NCI-H446 (cell line): Measurements from ENCODE around the gene ADAM15.

Experiments
- DNase-seq, 2 experiments: peaks; one replicate each; lab custom pipeline; 2025; lab: John Stamatoyannopoulos, UW

The ADAM15 gene

DNA sequence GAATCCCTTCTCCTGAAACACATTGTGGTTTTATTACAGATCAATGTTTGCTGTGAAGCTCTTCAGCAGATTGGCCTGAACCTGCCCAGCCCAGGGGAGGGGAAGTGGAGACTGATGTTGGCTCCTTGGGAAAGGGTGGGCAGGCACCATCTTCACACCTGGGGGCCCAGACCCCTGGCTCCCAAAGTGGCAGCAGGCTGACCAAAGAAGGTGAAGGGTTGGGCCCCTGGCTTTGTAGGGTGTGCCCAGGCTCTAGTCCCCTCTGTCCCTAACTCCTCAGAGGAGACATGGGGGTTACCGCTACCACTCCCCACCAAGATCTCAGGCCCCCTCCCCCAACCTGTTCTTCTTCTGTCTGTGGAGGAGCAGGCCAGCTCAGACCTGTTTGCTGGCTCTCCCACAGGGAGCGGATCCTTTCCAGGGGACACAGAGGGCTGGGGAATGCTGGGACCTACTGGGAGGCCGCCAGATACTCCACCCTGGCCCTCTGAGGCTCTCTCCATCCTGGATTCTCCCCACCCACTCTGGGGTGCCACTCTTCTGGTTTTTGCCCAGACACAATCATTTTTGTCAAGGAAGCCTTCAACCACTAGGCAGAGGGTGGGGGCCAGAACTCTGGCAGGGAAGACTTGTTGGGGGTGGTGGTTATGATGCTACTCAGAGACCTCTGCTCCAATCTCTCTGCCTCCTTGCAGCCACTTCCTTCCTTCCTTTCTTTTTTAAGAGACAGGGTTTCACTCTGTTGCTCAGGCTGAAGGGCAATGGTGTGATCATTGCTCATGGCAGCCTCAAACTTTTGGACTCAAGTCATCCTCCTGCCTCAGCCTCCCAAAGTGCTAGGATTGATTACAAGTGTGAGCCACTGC is 22.5 kb downstream of the ADAM15 start:
- DNase-seq: no peak

DNA sequence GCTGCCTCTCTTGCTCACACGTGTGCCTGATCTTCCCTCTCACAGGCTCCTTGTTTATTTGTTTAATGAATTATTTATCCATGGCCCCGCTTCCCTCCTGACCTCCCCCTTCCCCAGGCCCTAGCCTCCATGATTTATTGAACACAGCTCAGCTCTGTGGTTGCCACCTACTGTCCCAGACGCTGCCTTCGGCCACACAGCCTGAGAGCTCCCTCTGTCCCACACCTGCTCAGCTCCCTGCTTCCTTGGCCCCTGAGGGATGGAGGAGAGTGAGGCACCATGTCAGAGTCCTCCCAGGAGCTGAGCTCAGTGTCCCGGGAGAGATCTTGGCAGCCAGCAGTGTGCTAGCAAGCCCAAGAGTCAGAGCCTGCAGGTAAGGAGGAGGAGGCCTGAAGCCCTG is 24.4 kb downstream of the ADAM15 start:
- no peak for DNase-seq

DNA sequence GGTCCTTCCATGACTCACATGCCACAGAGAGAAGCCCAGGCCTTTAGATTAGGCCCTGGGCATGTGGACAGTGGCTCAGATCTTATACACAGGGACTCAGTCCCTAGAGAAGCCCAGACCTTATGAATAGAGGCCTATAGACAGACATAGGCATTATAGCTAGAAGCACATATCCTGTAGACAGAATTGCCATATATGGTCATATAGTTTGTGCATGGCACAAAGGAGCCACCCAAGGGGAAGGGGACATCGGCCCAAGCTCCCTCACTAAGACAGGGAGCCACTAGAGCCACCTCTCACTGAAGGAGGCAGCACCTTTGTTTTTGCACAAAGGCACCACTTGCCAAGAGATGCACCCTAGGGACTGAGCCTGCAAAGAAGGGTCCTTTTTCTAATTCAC is 25.3 kb downstream of the ADAM15 start:
- DNase-seq: no peak

DNA sequence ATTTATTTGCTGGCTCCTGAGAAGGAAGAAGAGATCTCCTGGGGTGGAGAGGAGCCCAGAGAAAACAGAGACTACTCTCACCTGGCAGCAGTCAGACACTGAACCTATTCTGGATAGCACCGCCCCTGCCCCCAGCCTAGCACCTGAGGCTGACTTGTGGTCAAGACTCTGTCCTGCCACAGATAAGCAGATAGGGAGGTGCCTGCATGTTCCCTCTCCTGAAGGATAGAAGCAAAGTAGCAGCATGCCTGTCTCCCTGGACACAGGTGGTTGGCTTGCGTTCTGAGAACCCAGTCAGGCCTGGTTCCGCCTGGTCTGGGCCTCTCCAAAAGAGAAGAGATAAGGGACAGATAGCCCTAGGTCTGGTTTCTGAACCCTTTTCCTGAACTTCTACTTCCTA is 26.2 kb downstream of the ADAM15 start:
- DNase-seq: no peak

DNA sequence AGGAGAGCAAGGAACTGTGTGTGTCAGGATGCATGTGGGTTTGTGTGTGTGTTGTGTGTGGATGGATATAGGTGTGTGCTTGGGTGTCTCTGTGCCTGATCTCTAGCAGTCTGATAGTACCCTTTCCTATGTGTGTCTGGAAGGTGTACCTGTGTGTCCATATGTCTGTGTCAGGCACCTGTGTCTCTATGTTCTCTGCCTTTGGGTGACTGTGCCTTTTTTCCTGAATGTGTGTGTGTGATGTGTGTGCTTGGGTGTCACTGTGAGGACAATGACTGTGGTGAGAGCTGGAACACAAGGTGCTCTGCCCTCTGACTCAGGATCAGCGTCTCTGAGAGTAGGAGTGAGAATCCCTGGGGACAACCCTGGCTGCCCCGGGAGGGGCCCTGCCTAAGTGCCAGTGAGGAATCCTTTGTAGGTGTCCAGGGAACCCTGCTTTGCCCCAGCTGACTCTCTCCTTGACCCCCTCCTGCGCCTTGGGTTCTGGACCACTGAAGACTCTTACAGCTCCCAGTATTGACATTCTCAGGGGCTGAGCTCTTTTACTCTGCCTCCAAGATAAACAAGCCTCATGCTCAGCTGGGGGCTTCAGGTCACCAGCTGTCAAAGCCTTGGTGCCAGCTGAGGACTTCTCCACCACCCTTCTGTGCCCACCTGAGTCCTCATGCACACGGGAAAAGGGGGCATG is 26.8 kb downstream of the ADAM15 start:
- DNase-seq: no peak

DNA sequence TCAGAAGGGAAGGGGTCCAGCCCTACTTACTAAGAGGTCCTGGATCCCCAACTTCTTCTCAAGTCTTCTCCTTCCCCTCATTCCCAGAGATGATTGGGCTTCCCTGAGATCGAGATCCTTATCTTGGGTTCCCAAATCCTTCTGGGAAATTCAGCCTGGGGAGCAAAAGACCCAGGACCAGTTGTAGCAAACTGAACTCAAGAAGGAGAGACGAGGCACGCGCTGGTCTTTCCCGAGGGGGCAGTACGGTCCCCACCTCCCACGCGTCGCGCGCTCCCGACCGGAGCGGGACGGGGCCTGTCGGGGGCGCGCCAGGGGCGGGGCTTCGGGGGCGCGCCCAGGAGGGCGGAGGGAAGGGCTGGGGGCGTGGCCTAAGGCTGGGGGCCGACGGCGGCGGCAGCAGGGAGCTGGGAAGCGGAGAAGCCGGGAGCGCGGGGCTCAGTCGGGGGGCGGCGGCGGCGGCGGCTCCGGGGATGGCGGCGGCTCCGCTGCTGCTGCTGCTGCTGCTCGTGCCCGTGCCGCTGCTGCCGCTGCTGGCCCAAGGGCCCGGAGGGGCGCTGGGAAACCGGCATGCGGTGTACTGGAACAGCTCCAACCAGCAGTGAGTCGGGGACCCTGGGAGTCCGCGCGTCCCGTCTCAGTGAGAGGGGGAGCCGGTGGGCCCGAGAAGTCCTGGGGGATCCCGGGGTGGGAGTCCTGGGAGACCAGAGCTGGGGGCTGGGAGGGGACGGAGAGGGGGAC is 27.5 kb downstream of the ADAM15 start, which contains the start of gene EFNA3:
TSS of gene EFNA3 (plus strand) at position 369 of the 741 bp plus-strand sequence. CDS start at position 474, 105 bp downstream.
- peak; percentile 61 to 85 for DNase-seq

DNA sequence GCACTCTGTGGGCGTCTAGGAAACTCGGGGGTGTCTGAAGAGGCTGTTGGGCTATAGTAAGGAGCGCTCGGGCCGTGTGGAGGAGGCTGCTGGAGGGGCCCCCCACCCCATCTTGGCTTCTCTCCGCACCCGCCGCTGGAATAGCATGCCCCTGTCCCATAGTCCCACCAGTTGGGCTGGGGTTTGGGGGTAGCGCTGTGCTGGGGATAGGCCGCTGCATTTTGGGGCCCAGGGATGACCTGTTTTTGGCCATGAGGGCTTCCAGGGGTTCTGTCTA is 28.0 kb downstream of the ADAM15 start:
- DNase-seq: no peak

DNA sequence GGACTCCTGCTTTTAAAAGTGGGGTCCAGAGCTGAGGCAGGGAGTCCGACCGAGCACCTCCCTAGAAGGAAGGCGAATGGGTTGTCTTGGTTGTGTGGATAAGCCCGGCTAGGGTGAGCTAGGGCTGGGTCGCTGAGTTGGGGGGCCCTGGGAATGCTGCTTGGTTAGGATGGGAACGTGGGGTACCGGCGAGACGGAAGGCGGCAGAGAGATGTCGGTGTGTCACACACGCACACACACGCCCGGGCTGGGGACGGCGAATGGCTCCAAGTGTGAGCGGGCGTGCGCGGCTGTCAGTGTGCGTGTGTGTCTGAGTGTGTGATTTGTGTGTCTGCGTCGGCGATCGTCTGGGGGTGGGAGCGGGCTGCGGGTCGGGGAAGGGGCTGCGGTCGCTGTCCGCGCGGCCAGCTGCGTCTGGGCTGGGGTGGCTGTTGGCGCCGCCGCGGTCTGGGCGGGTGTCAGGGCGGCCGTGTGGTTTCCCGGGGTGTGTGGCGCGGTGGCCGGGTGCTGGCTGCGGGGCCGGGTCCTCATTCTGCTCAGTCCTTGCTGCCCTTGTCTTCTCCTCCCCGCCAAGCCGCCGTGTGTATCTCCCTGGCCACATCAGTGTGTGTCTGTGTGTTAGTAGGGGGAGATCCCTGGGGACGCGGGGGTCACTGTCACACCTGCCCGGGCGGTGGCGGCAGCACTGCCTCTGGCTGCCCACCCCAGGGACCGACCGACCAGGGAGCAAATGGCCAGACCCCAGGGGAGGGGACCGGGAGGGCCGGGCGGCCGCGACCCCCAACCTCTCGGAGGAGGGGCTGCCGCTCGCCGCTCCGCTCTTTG is 28.6 kb downstream of the ADAM15 start:
- DNase-seq: no peak

DNA sequence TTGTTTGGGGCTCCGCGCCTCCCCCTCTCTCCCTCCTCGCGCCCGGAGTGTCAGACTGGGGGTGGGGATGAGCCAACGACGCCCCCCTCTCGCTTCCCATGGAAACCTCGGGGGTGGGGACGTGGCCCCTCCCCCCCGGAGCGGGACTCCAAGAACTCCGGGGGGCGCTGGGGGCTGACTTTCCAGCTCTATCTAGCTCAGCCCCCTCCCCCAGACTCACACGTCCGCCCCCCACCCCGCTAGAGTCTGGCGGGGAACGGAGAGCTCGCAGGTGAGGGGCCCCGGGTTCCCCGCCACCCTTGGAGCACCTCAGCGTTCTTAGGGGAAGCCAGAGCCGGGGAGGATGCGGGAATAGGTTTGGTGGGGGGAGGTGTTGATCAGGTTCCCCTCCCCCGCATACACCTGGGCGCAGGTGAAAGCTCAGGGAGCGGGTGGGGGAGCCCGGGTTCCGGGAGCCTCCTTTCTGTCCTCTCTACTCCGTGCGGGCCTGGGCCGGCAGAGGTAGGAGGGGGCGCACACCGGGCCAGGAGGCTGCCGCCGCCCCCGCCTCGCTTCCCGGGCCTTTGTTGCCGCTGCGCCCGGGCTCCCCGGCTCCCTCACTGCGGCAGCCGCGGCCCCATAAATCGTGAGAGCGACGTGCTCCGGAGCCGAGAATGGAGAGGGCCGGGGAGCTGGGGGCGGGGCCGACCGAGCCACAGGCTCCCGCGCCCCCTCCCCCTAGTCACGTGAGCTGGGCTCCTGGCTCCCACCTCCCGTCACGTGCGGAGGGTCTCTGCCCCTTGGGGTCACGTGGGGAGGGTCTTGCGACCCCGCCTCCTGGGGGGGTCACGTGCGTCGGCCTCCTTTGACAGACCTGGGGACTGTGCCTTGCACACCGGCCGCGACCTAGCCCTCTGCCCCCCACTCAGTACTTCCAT is 29.5 kb downstream of the ADAM15 start:
- DNase-seq: peak in 1 of 2 experiments; percentile 51

DNA sequence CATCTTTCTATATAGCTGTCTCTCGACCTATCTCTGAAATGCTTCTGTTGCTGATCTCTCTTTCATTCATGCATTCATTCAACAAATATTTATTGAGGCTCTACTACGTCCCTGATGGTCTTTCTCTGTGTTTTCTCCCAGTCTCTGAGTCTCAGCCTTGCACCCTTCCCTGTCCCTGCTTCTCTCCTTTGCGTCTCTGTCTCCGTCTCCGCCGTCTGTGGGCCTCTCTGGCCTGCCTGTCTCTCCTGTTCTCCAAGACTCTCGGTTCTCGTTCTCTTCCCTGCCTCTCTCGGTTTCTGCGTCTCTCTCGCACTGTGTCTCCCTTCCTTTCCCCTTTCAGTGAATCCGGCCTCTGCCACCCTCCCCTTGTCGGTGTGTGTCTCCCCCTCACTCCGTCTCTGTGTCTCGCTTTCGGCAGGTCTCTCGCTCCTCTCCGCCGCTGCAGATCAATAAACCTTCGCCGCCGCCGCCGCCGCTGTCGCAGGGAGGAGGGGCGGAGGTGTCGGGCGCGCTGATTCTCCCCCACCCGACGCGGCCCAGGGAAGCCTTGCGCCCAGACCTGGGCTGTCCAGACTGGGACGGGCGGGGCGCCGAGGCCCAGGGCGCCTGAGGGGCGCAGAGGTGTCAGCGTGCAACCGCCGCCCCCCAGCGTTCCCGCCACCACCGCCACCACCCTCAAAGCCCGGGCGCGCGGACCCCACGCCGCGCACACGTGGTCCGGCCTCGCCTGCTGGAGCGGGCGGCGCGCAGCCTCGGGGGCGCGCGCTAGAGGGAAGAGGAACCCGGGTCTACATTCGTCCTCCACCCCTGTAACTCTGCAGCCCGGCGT is 30.6 kb downstream of the ADAM15 start:
- DNase-seq: no peak

DNA sequence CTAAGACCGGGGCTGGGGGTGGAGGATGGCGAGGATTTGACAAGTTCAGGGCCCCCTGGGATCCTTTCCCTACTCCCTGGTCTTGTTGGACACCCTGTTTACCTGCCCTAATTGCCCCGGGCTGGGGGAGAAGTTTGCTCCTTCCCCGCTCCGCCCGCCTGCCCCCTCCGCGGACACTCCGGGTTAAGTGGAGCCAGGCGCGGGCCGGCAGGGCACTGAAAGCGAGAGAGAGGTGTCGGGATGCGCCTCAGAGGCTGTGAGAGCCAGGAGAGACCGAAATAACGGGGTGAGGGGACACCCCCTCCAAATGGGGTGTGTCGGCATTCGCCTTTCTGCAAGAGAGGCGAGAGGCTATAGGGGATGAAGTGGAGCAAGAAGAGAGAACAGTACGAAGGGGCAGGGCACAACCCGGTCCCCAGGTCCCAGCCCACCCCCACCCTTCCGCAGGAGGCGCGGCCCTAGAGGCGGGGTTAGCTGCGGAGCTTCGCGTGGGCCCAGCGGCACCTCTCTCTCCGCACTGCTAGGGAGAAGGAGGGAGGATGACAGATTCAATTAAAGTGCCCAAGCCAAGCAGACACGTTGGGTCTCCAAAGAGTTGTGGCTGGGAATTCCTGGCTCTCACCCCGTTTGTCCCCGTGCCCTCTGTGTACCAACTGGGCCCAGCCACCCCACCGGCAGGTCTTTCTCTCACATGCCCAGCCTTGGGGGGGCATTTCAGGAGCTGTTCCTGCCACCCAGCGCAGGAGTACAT is 31.4 kb downstream of the ADAM15 start:
- no peak for DNase-seq

DNA sequence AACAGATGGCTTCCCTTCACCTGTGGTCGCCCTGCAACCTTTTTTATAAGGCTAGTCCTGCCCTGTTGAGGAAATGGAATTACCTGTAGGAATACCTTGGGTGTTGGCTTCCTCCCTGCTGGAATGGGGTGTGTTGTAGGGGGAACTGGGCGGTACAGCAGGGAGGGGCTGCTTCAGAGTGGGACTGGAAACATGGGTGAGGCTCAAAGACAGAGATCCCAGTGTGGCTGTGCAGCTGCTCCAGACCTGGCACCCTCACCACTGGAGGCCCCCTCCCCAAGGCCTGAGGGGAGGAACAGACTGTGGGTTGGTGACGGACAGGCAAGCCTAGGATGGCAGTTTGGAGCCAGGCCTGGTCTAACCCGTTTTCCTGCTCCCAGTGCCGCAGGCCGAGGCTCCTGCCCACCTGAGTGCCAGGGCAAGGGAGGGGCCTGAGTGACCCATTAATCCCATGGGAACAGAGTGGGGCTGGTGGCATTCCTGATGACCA is 32.0 kb downstream of the ADAM15 start:
- no peak for DNase-seq

DNA sequence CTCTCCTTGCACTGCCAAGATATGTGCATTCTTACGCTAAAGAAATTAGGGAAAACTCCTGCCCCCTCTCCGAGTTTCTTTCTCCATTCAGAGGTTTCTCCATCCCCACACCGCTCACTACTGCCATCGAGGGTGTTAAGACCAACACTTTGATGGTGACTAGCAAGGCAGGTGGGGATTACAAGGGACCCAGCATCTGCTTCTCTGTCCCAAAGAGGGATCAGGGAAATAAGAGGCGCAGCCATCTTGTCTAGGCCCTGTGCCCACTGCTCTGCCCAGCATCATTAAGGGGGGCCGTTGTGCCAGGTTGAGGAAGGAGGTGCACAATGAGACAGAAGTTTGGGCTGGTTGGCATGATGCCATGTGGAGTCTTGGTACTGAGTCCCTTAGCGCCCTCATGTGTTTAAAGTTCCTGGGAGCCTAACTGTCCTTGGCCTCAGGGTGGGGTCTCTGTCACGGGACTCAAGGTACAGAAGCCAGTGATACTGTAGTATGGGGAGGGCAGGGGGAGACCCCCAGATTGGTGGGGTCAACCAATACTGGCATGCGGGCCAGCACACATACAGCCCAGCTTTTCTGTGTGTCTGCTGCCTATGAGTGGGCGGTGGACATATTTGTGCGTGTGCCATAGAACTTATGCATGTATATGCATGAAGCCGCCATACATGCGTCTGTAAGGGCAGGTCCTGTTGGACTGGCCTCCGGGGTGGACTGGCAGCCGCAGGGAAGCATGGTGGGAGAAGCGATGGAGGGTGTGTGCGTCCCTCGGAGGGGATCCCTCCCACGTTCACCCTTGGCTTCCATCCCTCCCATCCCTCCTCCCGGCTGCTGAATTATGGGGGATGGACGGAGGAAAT is 33.0 kb downstream of the ADAM15 start:
- peak; percentile 54 to 70 for DNase-seq

DNA sequence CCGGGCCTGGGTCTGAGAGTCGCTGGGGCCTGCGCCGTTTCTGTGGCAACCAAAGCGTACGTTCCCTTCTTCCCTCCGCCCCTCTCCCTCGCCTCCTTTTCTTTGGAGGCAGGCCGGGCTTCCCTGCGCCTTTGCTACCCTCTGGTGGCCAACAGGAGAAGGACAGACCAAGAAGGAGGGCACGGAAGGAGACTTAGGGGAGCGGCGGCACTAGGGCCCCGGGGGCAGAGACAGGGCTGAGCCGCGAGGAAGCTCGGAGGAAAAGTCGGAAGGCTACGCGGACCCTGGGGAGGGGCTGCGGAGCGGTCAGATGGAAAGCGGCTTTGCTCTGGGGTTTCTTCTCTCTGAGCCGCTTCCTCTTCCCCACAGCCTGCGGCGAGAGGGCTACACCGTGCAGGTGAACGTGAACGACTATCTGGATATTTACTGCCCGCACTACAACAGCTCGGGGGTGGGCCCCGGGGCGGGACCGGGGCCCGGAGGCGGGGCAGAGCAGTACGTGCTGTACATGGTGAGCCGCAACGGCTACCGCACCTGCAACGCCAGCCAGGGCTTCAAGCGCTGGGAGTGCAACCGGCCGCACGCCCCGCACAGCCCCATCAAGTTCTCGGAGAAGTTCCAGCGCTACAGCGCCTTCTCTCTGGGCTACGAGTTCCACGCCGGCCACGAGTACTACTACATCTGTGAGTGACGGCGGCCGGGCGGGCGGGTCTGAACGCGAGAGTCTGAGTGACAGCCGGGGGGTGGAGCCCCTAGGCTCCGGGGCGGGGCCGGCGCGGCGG is 33.8 kb downstream of the ADAM15 start:
- peak; percentile 96 to 98 for DNase-seq

DNA sequence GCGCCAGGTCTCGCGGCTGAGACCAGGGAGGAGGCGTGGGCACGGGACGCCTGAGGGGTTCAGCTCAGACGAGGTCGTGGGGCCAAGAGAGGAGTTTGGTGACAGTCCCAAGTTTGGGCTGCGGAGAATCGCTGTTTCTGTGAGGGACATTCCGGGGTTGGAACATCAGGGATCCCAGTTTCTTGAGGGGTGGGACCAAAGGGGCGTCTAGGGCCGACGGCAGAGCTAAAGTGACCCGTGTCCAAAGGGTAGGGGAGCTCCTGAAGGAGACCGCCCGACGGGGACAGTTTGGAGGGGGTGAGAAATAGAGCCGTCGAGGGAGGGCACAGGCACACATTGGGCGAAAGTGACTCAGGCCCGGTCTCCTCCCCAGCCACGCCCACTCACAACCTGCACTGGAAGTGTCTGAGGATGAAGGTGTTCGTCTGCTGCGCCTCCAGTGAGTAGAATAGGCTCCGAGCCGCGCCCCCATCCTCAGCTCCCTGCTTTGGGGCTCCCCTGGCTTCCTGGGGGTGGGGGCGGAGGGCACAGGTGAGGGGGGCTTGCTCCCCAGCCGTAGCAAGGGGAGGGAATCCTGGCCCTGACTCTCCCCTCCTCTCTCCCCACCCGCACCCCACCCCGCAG is 34.5 kb downstream of the ADAM15 start:
- DNase-seq: peak; percentile 46 to 59

DNA sequence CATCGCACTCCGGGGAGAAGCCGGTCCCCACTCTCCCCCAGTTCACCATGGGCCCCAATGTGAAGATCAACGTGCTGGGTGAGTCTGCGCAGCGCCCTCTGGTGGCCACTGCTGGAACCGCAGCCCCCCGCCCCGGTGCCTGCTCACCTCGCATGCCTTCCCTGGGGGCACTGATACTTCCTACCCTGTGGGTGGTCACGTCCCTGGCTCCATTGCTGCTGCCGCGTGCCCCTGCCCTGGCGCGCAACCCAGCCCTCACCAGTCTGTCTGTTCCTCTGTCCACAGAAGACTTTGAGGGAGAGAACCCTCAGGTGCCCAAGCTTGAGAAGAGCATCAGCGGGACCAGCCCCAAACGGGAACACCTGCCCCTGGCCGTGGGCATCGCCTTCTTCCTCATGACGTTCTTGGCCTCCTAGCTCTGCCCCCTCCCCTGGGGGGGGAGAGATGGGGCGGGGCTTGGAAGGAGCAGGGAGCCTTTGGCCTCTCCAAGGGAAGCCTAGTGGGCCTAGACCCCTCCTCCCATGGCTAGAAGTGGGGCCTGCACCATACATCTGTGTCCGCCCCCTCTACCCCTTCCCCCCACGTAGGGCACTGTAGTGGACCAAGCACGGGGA is 35.1 kb downstream of the ADAM15 start:
- DNase-seq: peak; percentile 34 to 64
